HL-60 (cell line): ENCODE measurements around the gene FBXL17.

ENCODE experiments used
- DNase-seq, 2 experiments: peaks; one replicate each; pipeline ENCODE4 v3.0.0-alpha.2; 2010 to 2020; ENCODE audit warnings: low read depth in 1 of 2, low spot score in 1 of 2
- H3K27ac ChIP-seq: fragments of 250-450 bp; sonication (Bioruptor Pico); replicated peaks from 2 replicates; pipeline ENCODE4 v1.5.1; 2020; ENCODE audit warnings: mild to moderate bottlenecking, moderate library complexity
- H3K27me3 ChIP-seq: fragments of 250-450 bp; sonication (Bioruptor Pico); 2 replicates; pipeline ENCODE4 v1.5.1; 2021; ENCODE audit warnings: mild to moderate bottlenecking, moderate library complexity; ENCODE audit not compliant: insufficient read depth, poor library complexity, severe bottlenecking
- H3K4me3 ChIP-seq: replicated peaks from 2 replicates; pipeline ENCODE4 v1.5.1; 2011; ENCODE audit warnings: mild to moderate bottlenecking, control low read depth, low read length; ENCODE audit not compliant: insufficient read depth
- CTCF ChIP-seq: IDR thresholded peaks from one replicate; pipeline ENCODE4 v1.5.1; 2011; ENCODE audit warnings: low read length, control low read depth, inconsistent platforms; ENCODE audit not compliant: insufficient read depth
- GABPA ChIP-seq: IDR thresholded peaks from 2 replicates; pipeline ENCODE4 v1.6.1; 2012; ENCODE audit warnings: low read depth
- POLR2AphosphoS5 ChIP-seq: IDR thresholded peaks from 2 replicates; pipeline ENCODE4 v1.6.1; 2012; ENCODE audit warnings: low read depth
- REST ChIP-seq: IDR thresholded peaks from 2 replicates; pipeline ENCODE4 v1.6.1; 2012; ENCODE audit warnings: low read depth; ENCODE audit not compliant: insufficient replicate concordance
- SPI1 ChIP-seq: IDR thresholded peaks from 2 replicates; pipeline ENCODE4 v1.6.1; 2012; ENCODE audit warnings: low read depth, mild to moderate bottlenecking, borderline replicate concordance

The FBXL17 gene

GRCh38 chr5:108233617-108234155 lies 148.2 kb downstream of the FBXL17 start:
- Histone ChIP-seq H3K4me3 (no peak overlapping the region), H3K27me3 (no peaks in the 10 kb centered on the region), H3K27ac (no peak overlapping the region)
- no peak for DNase-seq
- no peak for TF ChIP-seq CTCF
- TF ChIP-seq REST: no peak
- TF ChIP-seq GABPA: no peak
- no peak for TF ChIP-seq POLR2AphosphoS5
- no peak for TF ChIP-seq SPI1

GRCh38 chr5:108232805-108233204 lies 149.1 kb downstream of the FBXL17 start:
- TF ChIP-seq GABPA (no peak), SPI1 (no peak), CTCF (no peak), POLR2AphosphoS5 (no peak), REST (no peak)
- H3K27ac ChIP-seq: no peak overlapping the region
- no peak for DNase-seq
- no peaks in the 10 kb centered on the region for H3K27me3 ChIP-seq
- no peak overlapping the region for H3K4me3 ChIP-seq

- no peak overlapping the region for H3K4me3 ChIP-seq
- DNase-seq: no peak
- H3K27me3 ChIP-seq: no peaks in the 10 kb centered on the region
- no peak overlapping the region for H3K27ac ChIP-seq
- TF ChIP-seq GABPA (no peak), SPI1 (no peak), REST (no peak), POLR2AphosphoS5 (no peak), CTCF (no peak)
Observed at GRCh38 chr5:108222011-108222410, 159.9 kb downstream of the FBXL17 start.
